IMR-90 (cell line): ENCODE results near the gene FRYL. TPM values are rescaled to one million over a fixed set of nuclear protein-coding genes. Genes with fewer than 3 reads are reported as not detected.
"Not testable (repeated sequence)": the region's sequence is repeated elsewhere in the genome, so short reads cannot be mapped to it uniquely, and the experiment has no call there.

ENCODE experiments used
- ATAC-seq: fragments of 200-7000 bp; cut with Tn5 transposase; 2 replicates; pipeline ENCODE4 v1.9.1; 2020; ENCODE audit warnings: low read depth, mild to moderate bottlenecking, moderate library complexity
- BruUV-seq: library from RNA; stranded (reverse); fragments of 400-500 nt; replicated peaks from 2 replicates; lab custom pipeline; 2021; lab: Mats Ljungman, UMichigan
- CTCF ChIA-PET: fragments of 300-600 bp; formaldehyde crosslinking; extraction: SDS; loops from one replicate; lab custom pipeline; 2021; ENCODE audit warnings: antibody characterized with exemption; lab: Yijun Ruan, JAX
- POLR2A ChIA-PET: fragments of 300-600 bp; sonication (Branson Sonifier 250); formaldehyde crosslinking; loops from one replicate; lab custom pipeline; 2022; ENCODE audit warnings: antibody characterized with exemption; ENCODE audit not compliant: unreplicated experiment; lab: Charles Lee
- DNase-seq: peaks from one replicate; pipeline ENCODE4 v3.0.0; 2013
- H2AFZ ChIP-seq: replicated peaks from 2 replicates; pipeline ENCODE3; 2013; ENCODE audit warnings: low read length, mild to moderate bottlenecking; ENCODE audit not compliant: poor library complexity
- H2AK5ac ChIP-seq: 2 replicates; pipeline ENCODE4 v1.6.1; 2013; ENCODE audit warnings: low read depth, low read length, inconsistent platforms
- H2AK9ac ChIP-seq: replicated peaks from 2 replicates; pipeline ENCODE3; 2013; ENCODE audit warnings: mild to moderate bottlenecking, low read depth, low read length, moderate library complexity; ENCODE audit not compliant: poor library complexity
- H2BK120ac ChIP-seq: 2 replicates; pipeline ENCODE4 v1.6.1; 2013; ENCODE audit warnings: low read depth, low read length, inconsistent platforms
- H2BK15ac ChIP-seq: 3 replicates; pipeline ENCODE4 v1.6.1; 2013; ENCODE audit warnings: low read depth, low read length, inconsistent platforms
- H2BK20ac ChIP-seq: 2 replicates; pipeline ENCODE4 v1.6.1; 2013; ENCODE audit warnings: low read depth, mild to moderate bottlenecking, inconsistent platforms, low read length, moderate library complexity
- H2BK5ac ChIP-seq: 2 replicates; pipeline ENCODE4 v1.6.1; 2013; ENCODE audit warnings: mild to moderate bottlenecking, low read depth, low read length, inconsistent platforms; ENCODE audit not compliant: poor library complexity, severe bottlenecking
- H3K14ac ChIP-seq: replicated peaks from 2 replicates; pipeline ENCODE4 v1.6.1; 2013; ENCODE audit warnings: low read depth, low read length, inconsistent platforms
- H3K18ac ChIP-seq: 2 replicates; pipeline ENCODE4 v1.6.1; 2013; ENCODE audit warnings: low read depth, low read length, control low read depth
- H3K23ac ChIP-seq: 2 replicates; pipeline ENCODE4 v1.6.1; 2013; ENCODE audit warnings: low read depth, low read length, inconsistent platforms
- H3K27ac ChIP-seq: 2 replicates; pipeline ENCODE4 v1.5.1; 2013; ENCODE audit warnings: mild to moderate bottlenecking, control low read depth, low read length; ENCODE audit not compliant: insufficient read depth
- H3K27me3 ChIP-seq: 2 replicates; pipeline ENCODE4 v1.6.1; 2013; ENCODE audit warnings: low read length; ENCODE audit not compliant: control insufficient read depth, insufficient read depth
- H3K36me3 ChIP-seq: 2 replicates; pipeline ENCODE4 v1.6.1; 2013; ENCODE audit warnings: low read length, mixed read lengths; ENCODE audit not compliant: control insufficient read depth, insufficient read depth
- H3K4ac ChIP-seq: 2 replicates; pipeline ENCODE4 v1.6.1; 2013; ENCODE audit warnings: low read depth, low read length, inconsistent platforms
- H3K4me1 ChIP-seq: 2 replicates; pipeline ENCODE4 v1.6.1; 2013; ENCODE audit warnings: low read length, mixed read lengths; ENCODE audit not compliant: control insufficient read depth, insufficient read depth
- H3K4me2 ChIP-seq: 2 replicates; pipeline ENCODE4 v1.6.1; 2013; ENCODE audit warnings: low read depth, mild to moderate bottlenecking, control low read depth, low read length, moderate library complexity
- H3K4me3 ChIP-seq: 2 replicates; pipeline ENCODE4 v1.5.1; 2013; ENCODE audit warnings: low read depth, mild to moderate bottlenecking, control low read depth, low read length, moderate library complexity; ENCODE audit not compliant: insufficient read depth
- H3K56ac ChIP-seq: 2 replicates; pipeline ENCODE4 v1.6.1; 2013; ENCODE audit warnings: low read length, inconsistent platforms; ENCODE audit not compliant: insufficient read depth; ENCODE audit errors: extremely low read depth
- H3K79me1 ChIP-seq, 2 experiments: 2 replicates each; pipeline ENCODE4 v1.6.1; 2013; ENCODE audit warnings: low read length in 2 of 2, inconsistent platforms in 1 of 2, low read depth in 1 of 2
- H3K9ac ChIP-seq: 2 replicates; pipeline ENCODE4 v1.6.1; 2013; ENCODE audit warnings: low read depth, low read length, control low read depth
- H3K9me1 ChIP-seq: 2 replicates; pipeline ENCODE4 v1.6.1; 2013; ENCODE audit warnings: low read length, inconsistent platforms; ENCODE audit not compliant: insufficient read depth
- H3K9me3 ChIP-seq: 2 replicates; pipeline ENCODE4 v1.6.1; 2013; ENCODE audit warnings: low read length; ENCODE audit not compliant: control insufficient read depth, insufficient read depth
- H4K20me1 ChIP-seq: 2 replicates; pipeline ENCODE4 v1.6.1; 2013; ENCODE audit warnings: low read length, inconsistent platforms; ENCODE audit not compliant: insufficient read depth
- H4K5ac ChIP-seq: 2 replicates; pipeline ENCODE4 v1.6.1; 2013; ENCODE audit warnings: mild to moderate bottlenecking, low read depth, low read length, control low read depth
- H4K8ac ChIP-seq, 2 experiments: 2 replicates each; pipeline ENCODE4 v1.6.1; 2013; ENCODE audit warnings: low read depth in 2 of 2, low read length in 2 of 2, control low read depth in 1 of 2, inconsistent platforms in 1 of 2
- H4K91ac ChIP-seq: 2 replicates; pipeline ENCODE4 v1.6.1; 2013; ENCODE audit warnings: low read depth, low read length, inconsistent platforms; ENCODE audit not compliant: insufficient read depth
- WGBS, 2 experiments: methylation state at CpG; one replicate each; pipeline versions ENCODE4 v1.1.5 to v1.1.7; 2013; ENCODE audit warnings: missing lambda C conversion rate in 2 of 2; ENCODE audit not compliant: insufficient read length in 1 of 2; ENCODE audit errors: extremely low coverage in 2 of 2; 5-methylcytosine and 5-hydroxymethylcytosine counted together
- dilution Hi-C: fragments of 300-500 bp; cut with HindIII; formaldehyde crosslinking; loops from one replicate; pipeline ENCODE4 v1.14.3; 2018; ENCODE audit warnings: low sequenced_read_pairs; ENCODE audit not compliant: unreplicated experiment
- in situ Hi-C: fragments of 300-500 bp; cut with MboI; formaldehyde crosslinking; loops from 3 replicates; pipeline ENCODE4 v1.14.3; 2019; ENCODE audit warnings: low sequenced_read_pairs, inconsistent platforms, mixed read lengths
- intact Hi-C: fragments of 100-400 bp; cut with micrococcal nuclease; formaldehyde crosslinking; loops from 2 replicates; pipeline ENCODE4 v1.10.0; 2022
- polyA plus RNA-seq, 3 experiments: library from polyadenylated mRNA; depleted of rRNA; stranded (reverse); fragments of >200 nt; gene quantifications; 2 replicates each; pipeline ENCODE4 v1.2.3, GENCODE V29; 2012; ENCODE audit warnings: low replicate concordance in 1 of 3
- total RNA-seq: library from RNA; depleted of rRNA; stranded (reverse); fragments of >200 nt; gene quantifications from 2 replicates; pipeline ENCODE4 v1.2.3, GENCODE V29; 2012

The FRYL gene
- total and polyA plus RNA-seq, 2 of the 4 experiments (the other 2 are of a cell fraction): 9.9 to 77.4 TPM

GRCh38 chr4:48682870-48683269 lies 97.2 kb downstream of the FRYL start:
- H3K9ac ChIP-seq, in situ Hi-C loops, DNase-seq, H4K91ac ChIP-seq, BruUV-seq, H3K18ac ChIP-seq, H3K14ac ChIP-seq, ATAC-seq, H2BK5ac ChIP-seq, H3K4me3 ChIP-seq, H3K36me3 ChIP-seq, H3K23ac ChIP-seq, H4K5ac ChIP-seq, H3K27ac ChIP-seq, H3K4ac ChIP-seq, POLR2A ChIA-PET, H3K56ac ChIP-seq, H4K8ac ChIP-seq, H2AK5ac ChIP-seq, H2BK20ac ChIP-seq, H3K27me3 ChIP-seq, H3K9me3 ChIP-seq, H2BK15ac ChIP-seq, H2AFZ ChIP-seq, H3K4me1 ChIP-seq, H3K9me1 ChIP-seq, H3K4me2 ChIP-seq, H2AK9ac ChIP-seq, dilution Hi-C loops, H2BK120ac ChIP-seq, H4K20me1 ChIP-seq: not testable (repeated sequence)
- CTCF ChIA-PET: interaction anchor here (1.6 kb wide), 1 partner anchor 86 kb away, joined by 4 read pairs; no protein-coding TSS in a partner anchor
- intact Hi-C loops: loop anchor here (5.0 kb wide), 1 partner anchor 94 kb away; no protein-coding TSS in a partner anchor
- no CpG with 5 or more reads among the region's 3 CpGs for WGBS, 2 experiments
- peaks cover 17 to 37% of the 10 kb centered on the region in 2 experiments for H3K79me1 ChIP-seq
